ENCODE results near the gene SEPHS1.

- TF ChIP-seq CTCF (IDR thresholded peaks at IDR 0.05) (no peak), EP300 (IDR thresholded peaks at IDR 0.05) (no peak)
Observed at GRCh38 chr10:13347500-13348156, 465 bp downstream of the SEPHS1 start.
